Smooth muscle cell (in vitro differentiated cells): ENCODE results near the gene MYEF2. TPM values are rescaled to one million over a fixed set of nuclear protein-coding genes. Genes with fewer than 3 reads are reported as not detected.

Source experiments
- DNase-seq: peaks from one replicate; lab custom pipeline; 2025; ENCODE audit not compliant: unreplicated experiment; lab: John Stamatoyannopoulos, UW
- H2AFZ ChIP-seq: fragments of 200-600 bp; sonication (generic); 2 replicates; pipeline ENCODE4 v1.6.0; 2016; ENCODE audit warnings: antibody characterized with exemption, low read depth, mild to moderate bottlenecking
- H3F3A ChIP-seq: fragments of 200-600 bp; sonication (generic); 2 replicates; pipeline ENCODE4 v1.6.0; 2017; ENCODE audit warnings: antibody characterized with exemption, low read depth
- H3K27ac ChIP-seq: fragments of 200-600 bp; sonication (generic); 2 replicates; pipeline ENCODE4 v1.5.1; 2016; ENCODE audit warnings: low read depth, mild to moderate bottlenecking
- H3K27me3 ChIP-seq: fragments of 200-600 bp; sonication (generic); 2 replicates; pipeline ENCODE4 v1.6.1; 2016; ENCODE audit warnings: low read depth, mild to moderate bottlenecking
- H3K36me3 ChIP-seq: fragments of 200-600 bp; sonication (generic); 2 replicates; pipeline ENCODE4 v1.5.1; 2016; ENCODE audit warnings: low read depth
- H3K4me1 ChIP-seq: fragments of 200-600 bp; sonication (generic); 2 replicates; pipeline ENCODE4 v1.5.1; 2016; ENCODE audit warnings: low read depth
- H3K4me2 ChIP-seq: fragments of 200-600 bp; sonication (generic); 2 replicates; pipeline ENCODE4 v1.6.0; 2016; ENCODE audit warnings: mild to moderate bottlenecking
- H3K4me3 ChIP-seq: fragments of 200-600 bp; sonication (generic); 2 replicates; pipeline ENCODE4 v1.5.1; 2016; ENCODE audit warnings: mild to moderate bottlenecking
- H3K79me2 ChIP-seq: fragments of 200-600 bp; sonication (generic); 2 replicates; pipeline ENCODE4 v1.6.0; 2016; ENCODE audit warnings: low read depth, mild to moderate bottlenecking
- H3K9ac ChIP-seq: fragments of 200-600 bp; sonication (generic); 2 replicates; pipeline ENCODE4 v1.6.0; 2016; ENCODE audit warnings: low read depth
- H3K9me3 ChIP-seq: fragments of 200-600 bp; sonication (generic); replicated peaks from 2 replicates; pipeline ENCODE4 v1.5.1; 2016; ENCODE audit warnings: low read depth
- H4K20me1 ChIP-seq: fragments of 200-600 bp; sonication (generic); 2 replicates; pipeline ENCODE4 v1.6.0; 2016; ENCODE audit warnings: low read depth
- WGBS: methylation state at CpG from one replicate; pipeline ENCODE4 v1.1.7; 2016; ENCODE audit warnings: low lambda C conversion rate; 5-methylcytosine and 5-hydroxymethylcytosine counted together
- polyA plus RNA-seq: library from polyadenylated mRNA; unstranded; fragments of >200 nt; fragmentation: Nextera tagmentation; extraction: Ambion mirVana; gene quantifications from 2 replicates; pipeline ENCODE4 v1.2.1, GENCODE V29; 2016
- total RNA-seq: library from RNA; depleted of rRNA; stranded (reverse); fragments of >200 nt; gene quantifications from 2 replicates; pipeline ENCODE4 v1.2.3, GENCODE V29; 2014
- TF ChIP-seq, protein P1 (sequence below): fragments of 200-600 bp; sonication (generic); IDR thresholded peaks from 2 replicates; pipeline ENCODE4 v1.5.1; 2017; ENCODE audit warnings: borderline replicate concordance, mild to moderate bottlenecking, antibody characterized with exemption; ENCODE audit not compliant: insufficient read depth, poor library complexity, severe bottlenecking

Gene MYEF2
- total and polyA plus RNA-seq, 2 experiments from 2014 or later = 0.56 to 13.9 TPM

DNA sequence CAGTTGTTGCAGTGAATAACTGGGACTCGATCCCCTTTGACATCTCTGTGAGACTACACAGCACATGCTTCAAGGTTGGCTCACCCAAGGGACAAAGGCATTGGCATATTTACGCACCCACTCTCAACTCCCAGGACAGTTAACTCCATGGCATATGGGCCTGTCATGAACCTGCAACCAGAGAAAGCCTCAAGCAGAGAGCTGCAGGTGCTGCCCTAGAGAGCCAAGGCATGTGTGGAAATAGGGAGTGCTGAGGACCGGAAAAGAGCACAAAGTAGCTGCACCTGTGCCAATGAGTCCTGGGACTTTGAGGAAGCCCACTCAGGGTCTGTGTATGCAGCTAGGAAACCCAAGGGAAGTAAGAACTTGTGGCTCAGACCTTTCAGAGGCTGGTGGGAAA, 90.3 kb downstream of the MYEF2 start:
- WGBS = 97% methylated on average over 3 of the region's 3 CpGs
- Histone ChIP-seq H3K27ac (no peak overlapping the region), H2AFZ (no peak overlapping the region), H3K9me3 (no peaks in the 10 kb centered on the region), H3K27me3 (no peaks in the 10 kb centered on the region), H3K4me3 (no peak overlapping the region), H3K79me2 (no peaks in the 10 kb centered on the region), H3K4me1 (no peaks in the 10 kb centered on the region), H3F3A (no peaks in the 10 kb centered on the region), H3K36me3 (no peaks in the 10 kb centered on the region), H4K20me1 (no peaks in the 10 kb centered on the region), H3K4me2 (no peak overlapping the region), H3K9ac (no peak overlapping the region)
- DNase-seq = no peak
- TF ChIP-seq, protein P1, sequence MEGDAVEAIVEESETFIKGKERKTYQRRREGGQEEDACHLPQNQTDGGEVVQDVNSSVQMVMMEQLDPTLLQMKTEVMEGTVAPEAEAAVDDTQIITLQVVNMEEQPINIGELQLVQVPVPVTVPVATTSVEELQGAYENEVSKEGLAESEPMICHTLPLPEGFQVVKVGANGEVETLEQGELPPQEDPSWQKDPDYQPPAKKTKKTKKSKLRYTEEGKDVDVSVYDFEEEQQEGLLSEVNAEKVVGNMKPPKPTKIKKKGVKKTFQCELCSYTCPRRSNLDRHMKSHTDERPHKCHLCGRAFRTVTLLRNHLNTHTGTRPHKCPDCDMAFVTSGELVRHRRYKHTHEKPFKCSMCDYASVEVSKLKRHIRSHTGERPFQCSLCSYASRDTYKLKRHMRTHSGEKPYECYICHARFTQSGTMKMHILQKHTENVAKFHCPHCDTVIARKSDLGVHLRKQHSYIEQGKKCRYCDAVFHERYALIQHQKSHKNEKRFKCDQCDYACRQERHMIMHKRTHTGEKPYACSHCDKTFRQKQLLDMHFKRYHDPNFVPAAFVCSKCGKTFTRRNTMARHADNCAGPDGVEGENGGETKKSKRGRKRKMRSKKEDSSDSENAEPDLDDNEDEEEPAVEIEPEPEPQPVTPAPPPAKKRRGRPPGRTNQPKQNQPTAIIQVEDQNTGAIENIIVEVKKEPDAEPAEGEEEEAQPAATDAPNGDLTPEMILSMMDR = no peak

DNA sequence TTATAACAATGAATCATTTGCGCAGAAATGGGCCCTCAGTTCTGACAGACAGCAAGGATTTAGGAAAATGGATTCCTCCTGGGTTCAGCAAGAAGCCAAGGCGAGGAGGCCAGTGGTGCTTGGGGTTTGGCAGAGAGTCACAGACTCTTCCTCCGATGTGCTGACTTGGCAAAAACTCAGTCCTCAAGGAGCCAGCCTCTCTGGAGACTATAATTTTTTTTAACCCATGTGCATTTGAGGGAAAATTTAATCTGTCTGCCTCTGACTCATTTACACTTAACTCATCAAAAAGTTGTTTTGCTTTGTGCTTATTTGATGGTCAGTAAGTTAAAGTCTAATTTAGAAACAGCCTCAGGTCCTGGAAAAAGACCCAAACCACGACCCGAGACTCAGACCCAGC, 91.5 kb downstream of the MYEF2 start:
- TF ChIP-seq, protein P1 = no peak
- no peaks in the 10 kb centered on the region for H3F3A ChIP-seq
- H3K9me3 ChIP-seq = no peaks in the 10 kb centered on the region
- no peak for DNase-seq
- no peaks in the 10 kb centered on the region for H3K79me2 ChIP-seq
- H3K4me1 ChIP-seq = no peaks in the 10 kb centered on the region
- H3K4me3 ChIP-seq = no peak overlapping the region
- H3K27me3 ChIP-seq = no peaks in the 10 kb centered on the region
- H2AFZ ChIP-seq = no peak overlapping the region
- H3K9ac ChIP-seq = no peak overlapping the region
- no peaks in the 10 kb centered on the region for H4K20me1 ChIP-seq
- no peak overlapping the region for H3K27ac ChIP-seq
- WGBS = 54% methylated on average over 5 of the region's 5 CpGs
- H3K36me3 ChIP-seq = no peaks in the 10 kb centered on the region
- no peak overlapping the region for H3K4me2 ChIP-seq

DNA sequence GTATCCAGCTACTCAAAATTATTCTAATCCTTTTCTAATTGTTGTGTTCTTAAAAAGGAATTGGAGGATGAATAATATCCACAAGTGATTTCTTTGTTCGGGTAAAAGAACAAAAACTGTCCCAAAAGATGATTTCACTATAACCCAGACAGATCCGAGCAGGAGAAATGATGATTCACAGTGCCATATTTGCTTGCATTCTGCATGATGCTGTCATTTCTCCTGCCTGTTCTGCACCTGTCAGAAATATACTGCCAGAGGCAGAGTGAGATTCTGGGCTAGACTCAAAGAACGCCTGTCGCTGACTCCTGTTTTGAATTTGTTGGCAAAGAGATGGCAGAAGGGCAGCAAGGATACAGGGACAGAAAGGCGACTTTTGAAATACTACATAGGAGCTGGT, 92.0 kb downstream of the MYEF2 start:
- WGBS = 82% methylated on average over 5 of the region's 5 CpGs
- H3K9ac ChIP-seq = no peak overlapping the region
- no peaks in the 10 kb centered on the region for H3K79me2 ChIP-seq
- H3K27me3 ChIP-seq = no peaks in the 10 kb centered on the region
- no peaks in the 10 kb centered on the region for H3K36me3 ChIP-seq
- no peak overlapping the region for H3K27ac ChIP-seq
- H3K9me3 ChIP-seq = no peaks in the 10 kb centered on the region
- TF ChIP-seq, protein P1 = no peak
- no peak overlapping the region for H2AFZ ChIP-seq
- H3K4me3 ChIP-seq = no peak overlapping the region
- no peaks in the 10 kb centered on the region for H3F3A ChIP-seq
- no peaks in the 10 kb centered on the region for H4K20me1 ChIP-seq
- H3K4me2 ChIP-seq = no peak overlapping the region
- DNase-seq = no peak
- no peaks in the 10 kb centered on the region for H3K4me1 ChIP-seq

DNA sequence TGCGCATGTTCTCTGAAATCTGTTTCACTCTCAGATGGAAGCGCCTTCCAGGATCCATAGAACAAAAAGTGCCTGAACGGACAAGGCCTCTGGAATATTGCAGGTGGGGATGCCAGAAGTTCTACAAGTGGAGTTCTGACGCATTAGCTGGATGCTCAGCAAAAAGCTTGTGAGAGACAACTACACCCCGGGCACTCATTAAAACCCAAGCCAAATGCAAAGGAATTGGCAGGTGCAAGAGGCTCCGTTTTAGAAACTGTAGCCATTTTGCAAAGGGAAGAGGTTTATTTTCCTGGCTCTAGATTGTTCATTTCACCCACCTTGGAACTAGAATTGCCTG, 92.5 kb downstream of the MYEF2 start:
- Histone ChIP-seq H3K9me3 (no peaks in the 10 kb centered on the region), H3K9ac (no peak overlapping the region), H3F3A (no peaks in the 10 kb centered on the region), H3K4me3 (no peak overlapping the region), H2AFZ (no peak overlapping the region), H3K79me2 (no peaks in the 10 kb centered on the region), H3K27me3 (no peaks in the 10 kb centered on the region), H3K36me3 (no peaks in the 10 kb centered on the region), H3K27ac (no peak overlapping the region), H3K4me1 (no peaks in the 10 kb centered on the region), H3K4me2 (no peak overlapping the region), H4K20me1 (no peaks in the 10 kb centered on the region)
- TF ChIP-seq, protein P1 = no peak
- WGBS = 94% methylated on average over 6 of the region's 6 CpGs
- no peak for DNase-seq
